Measurements from ENCODE around the gene PKMYT1. TPM values are rescaled to one million over a fixed set of nuclear protein-coding genes. Genes with fewer than 3 reads are reported as not detected.

Gene PKMYT1
- total and polyA plus RNA-seq, 11 donors: 0.72 to 11.9 (median 1.2) TPM

DNA sequence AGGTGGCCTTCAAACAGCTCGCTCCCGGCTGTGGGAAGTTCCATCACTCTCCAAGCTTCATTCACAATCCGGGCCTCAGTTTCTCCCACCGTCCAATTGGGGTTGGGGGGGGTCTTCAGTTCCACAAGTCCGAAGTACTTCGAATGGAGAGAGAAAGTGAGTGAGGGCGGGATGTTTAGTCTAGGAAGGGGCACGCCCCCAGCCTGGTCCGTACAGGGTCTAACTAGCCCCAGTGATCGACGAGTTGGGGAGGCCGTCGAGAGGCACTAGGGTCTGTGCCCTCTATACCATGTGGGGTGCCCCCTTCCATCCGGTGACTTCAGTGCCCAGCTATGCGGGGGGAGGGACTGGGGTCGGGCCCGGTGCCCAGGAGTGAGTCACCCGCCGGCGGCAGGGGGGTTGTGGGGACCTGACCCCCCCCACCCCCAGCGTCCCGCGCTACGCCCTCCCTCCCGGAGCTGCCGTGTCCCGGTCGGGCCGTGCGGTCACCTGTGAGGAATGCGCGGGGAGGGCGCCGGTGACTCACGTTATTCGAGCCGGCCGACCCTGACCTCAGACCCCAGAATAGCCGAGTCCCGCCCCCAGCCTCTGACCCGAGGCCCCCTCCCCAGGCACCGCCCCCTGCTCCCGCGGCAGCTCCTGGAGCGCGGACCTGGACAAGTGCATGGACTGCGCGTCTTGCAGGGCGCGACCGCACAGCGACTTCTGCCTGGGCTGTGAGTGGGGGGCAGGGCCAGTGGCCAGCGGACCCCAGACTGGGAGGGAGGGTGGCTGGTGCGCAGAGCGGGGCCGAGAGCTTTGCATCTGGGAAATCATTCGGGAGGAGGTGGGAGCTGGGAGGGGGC lies 40.6 kb upstream of the PKMYT1 start:
- WGBS, 4 donors: 1 to 3% (median 1%) methylated on average over 29 to 57 of the region's 57 CpGs
- peak overlapping the region; percentile 31 to 100 (median 96) for H3K27ac ChIP-seq
- H3K27me3 ChIP-seq: peaks cover 6 to 21% (median 14%) of the 10 kb centered on the region in 9 donors
- H3K36me3 ChIP-seq: peaks cover 0 to 6% (median 4%) of the 10 kb centered on the region in 9 donors
- peak overlapping the region; percentile 35 to 99 (median 76) for H3K4me3 ChIP-seq
- intact Hi-C loops (cut with DNase I): loop anchor here in 1 of 10 donors (1.0 kb wide), 1 partner anchor 17 kb away; no protein-coding TSS in a partner anchor
- TF ChIP-seq POLR2A (IDR thresholded peaks at IDR 0.05): no peak
- TF ChIP-seq, protein P1, sequence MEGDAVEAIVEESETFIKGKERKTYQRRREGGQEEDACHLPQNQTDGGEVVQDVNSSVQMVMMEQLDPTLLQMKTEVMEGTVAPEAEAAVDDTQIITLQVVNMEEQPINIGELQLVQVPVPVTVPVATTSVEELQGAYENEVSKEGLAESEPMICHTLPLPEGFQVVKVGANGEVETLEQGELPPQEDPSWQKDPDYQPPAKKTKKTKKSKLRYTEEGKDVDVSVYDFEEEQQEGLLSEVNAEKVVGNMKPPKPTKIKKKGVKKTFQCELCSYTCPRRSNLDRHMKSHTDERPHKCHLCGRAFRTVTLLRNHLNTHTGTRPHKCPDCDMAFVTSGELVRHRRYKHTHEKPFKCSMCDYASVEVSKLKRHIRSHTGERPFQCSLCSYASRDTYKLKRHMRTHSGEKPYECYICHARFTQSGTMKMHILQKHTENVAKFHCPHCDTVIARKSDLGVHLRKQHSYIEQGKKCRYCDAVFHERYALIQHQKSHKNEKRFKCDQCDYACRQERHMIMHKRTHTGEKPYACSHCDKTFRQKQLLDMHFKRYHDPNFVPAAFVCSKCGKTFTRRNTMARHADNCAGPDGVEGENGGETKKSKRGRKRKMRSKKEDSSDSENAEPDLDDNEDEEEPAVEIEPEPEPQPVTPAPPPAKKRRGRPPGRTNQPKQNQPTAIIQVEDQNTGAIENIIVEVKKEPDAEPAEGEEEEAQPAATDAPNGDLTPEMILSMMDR (IDR thresholded peaks at IDR 0.05): peak in 2 of 12 donors; percentile 2 to 3
- no peaks in the 10 kb centered on the region for H3K9me3 ChIP-seq
- DNase-seq (peak; percentile 82 to 91 (median 87)), ATAC-seq (peak; percentile 15 to 51 (median 38))
- peaks cover 13 to 62% (median 44%) of the 10 kb centered on the region in 12 donors for H3K4me1 ChIP-seq

DNA sequence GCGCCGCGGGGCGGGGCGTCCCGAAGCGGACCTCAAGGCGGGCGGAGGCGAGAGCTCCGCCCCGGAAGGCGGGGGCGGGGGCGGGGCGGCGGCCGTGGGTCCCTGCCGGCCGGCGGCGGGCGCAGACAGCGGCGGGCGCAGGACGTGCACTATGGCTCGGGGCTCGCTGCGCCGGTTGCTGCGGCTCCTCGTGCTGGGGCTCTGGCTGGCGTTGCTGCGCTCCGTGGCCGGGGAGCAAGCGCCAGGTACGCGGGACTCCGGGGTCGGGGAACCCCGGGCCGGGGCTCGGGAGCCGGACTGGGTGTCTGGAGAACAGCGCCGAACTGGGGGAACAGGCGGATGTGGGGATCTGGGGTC lies 40.0 kb upstream of the PKMYT1 start, which contains the start of gene TNFRSF12A:
Gene TNFRSF12A (plus strand): TSS at position 122 of the 357 bp plus-strand sequence. CDS start 30 bp downstream, at position 152.
- peaks cover 13 to 61% (median 44%) of the 10 kb centered on the region in 12 donors for H3K4me1 ChIP-seq
- no peaks in the 10 kb centered on the region for H3K9me3 ChIP-seq
- peak; percentile 82 to 90 (median 84) for DNase-seq
- ATAC-seq: peak in 3 of 4 donors; percentile 3 to 45 (median 42)
- H3K27me3 ChIP-seq: peaks cover 6 to 21% (median 14%) of the 10 kb centered on the region in 9 donors
- peak within 1 kb of the TSS; percentile 35 to 99 (median 76) for H3K4me3 ChIP-seq
- intact Hi-C loops (cut with DNase I): loop anchor here in 1 of 10 donors (1.0 kb wide), 1 partner anchor 16 kb away; no protein-coding TSS in a partner anchor
- H3K27ac ChIP-seq: peak within 1 kb of the TSS; percentile 31 to 100 (median 96)
- peaks cover 0 to 5% (median 0%) of the 10 kb centered on the region in 9 donors for H3K36me3 ChIP-seq
- peak; percentile 45 to 89 for TF ChIP-seq POLR2A (IDR thresholded peaks at IDR 0.05)
- TF ChIP-seq, protein P1 (IDR thresholded peaks at IDR 0.05): peak in 3 of 12 donors; percentile 11 to 24 (median 22)
- 0 to 4% (median 1%) methylated on average over 16 to 49 of the region's 49 CpGs for WGBS, 4 donors

DNA sequence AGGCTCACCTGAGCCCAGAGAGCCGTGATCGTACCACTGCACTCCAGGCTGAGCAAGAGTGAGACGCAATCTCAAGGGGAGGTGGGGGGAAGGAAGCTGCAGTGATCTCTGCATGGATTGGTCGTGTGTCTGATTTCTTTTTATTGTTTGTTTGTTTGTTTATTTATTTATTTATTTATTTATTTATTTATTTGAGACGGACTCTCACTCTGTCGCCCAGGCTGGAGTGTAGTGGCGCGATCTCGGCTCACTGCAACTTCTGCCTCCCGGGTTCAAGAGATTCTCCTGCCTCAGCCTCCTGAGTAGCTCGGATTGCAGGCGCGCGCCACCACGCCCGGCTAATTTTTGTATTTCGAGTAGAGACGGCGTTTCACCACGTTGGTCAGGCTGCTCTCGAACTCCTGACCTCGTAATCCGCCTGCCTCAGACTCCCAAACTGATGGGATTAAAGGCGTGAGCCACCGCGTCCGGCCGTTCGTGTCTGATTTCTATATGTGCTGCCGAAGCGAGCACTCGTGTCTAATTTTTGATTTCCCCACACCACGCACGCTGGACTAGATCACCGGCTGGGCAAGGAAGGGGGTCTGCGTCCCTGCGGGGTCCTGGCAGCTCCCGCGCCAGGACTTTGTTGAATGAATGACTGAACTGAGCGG lies 39.5 kb upstream of the PKMYT1 start:
- Histone ChIP-seq H3K4me3 (peak overlapping the region in 11 of 12 donors; percentile 56 to 99 (median 78)), H3K36me3 (peaks cover 0 to 5% (median 0%) of the 10 kb centered on the region in 9 donors), H3K27me3 (peaks cover 6 to 21% (median 14%) of the 10 kb centered on the region in 9 donors), H3K9me3 (no peaks in the 10 kb centered on the region), H3K4me1 (peaks cover 13 to 58% (median 42%) of the 10 kb centered on the region in 12 donors), H3K27ac (peak overlapping the region in 7 of 12 donors; percentile 90 to 100 (median 96))
- DNase-seq (no peak), ATAC-seq (no peak)
- WGBS, 4 donors: 32 to 35% (median 34%) methylated on average over 39 to 40 of the region's 40 CpGs
- intact Hi-C loops (cut with DNase I): loop anchor here in 1 of 10 donors (1.0 kb wide), 1 partner anchor 15 kb away; no protein-coding TSS in a partner anchor
- no peak for TF ChIP-seq POLR2A (IDR thresholded peaks at IDR 0.05)
- TF ChIP-seq, protein P1 (IDR thresholded peaks at IDR 0.05): no peak
